SHP77 (cell line): ENCODE measurements around the gene MRPL9.
"Not testable (repeated sequence)": the region's sequence is repeated elsewhere in the genome, so short reads cannot be mapped to it uniquely, and the experiment has no call there.

ENCODE experiments used
- DNase-seq, 2 experiments: peaks; one replicate each; lab custom pipeline; 2025; lab: John Stamatoyannopoulos, UW

The MRPL9 gene

DNA sequence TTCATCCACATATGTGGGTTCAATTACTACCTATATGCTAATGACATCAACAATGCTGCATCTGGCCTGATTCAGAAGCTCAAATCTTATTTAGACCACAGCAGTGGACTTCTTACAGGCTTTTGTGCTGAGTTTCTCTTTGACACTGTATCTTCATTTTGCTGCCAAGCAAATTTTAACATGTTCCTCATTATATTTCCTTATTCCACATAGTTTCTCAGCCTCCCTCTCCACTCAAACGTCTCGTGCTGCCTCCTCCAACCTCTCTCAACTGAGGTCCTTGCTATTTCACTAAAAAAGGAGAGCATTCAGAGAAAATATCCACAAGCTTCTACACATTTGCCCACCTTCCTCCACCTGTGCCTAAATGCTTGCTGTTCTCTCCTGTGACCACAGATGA, 20.5 kb upstream of the MRPL9 start:
- no peak for DNase-seq

GRCh38 chr1:151782741-151783140, 19.4 kb upstream of the MRPL9 start:
- DNase-seq = no peak

DNA sequence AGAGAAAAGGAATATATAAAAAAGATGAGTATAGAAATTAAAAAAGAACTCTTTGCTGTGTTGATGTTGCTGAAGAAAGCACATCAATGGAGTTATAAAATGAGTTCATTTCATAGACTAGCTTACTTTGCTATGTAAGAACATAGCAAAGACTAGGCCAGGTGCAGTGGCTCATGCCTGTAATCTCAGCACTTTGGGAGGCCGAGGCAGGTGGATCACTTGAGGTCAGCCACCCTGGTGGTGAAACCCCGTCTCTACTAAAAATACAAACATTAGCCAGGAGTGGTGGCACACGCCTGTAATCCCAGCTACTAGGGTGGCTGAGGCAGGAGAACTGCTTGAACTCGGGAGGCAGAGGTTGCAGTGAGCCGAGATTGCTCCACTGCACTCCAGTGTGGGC, 18.7 kb upstream of the MRPL9 start:
- not testable (repeated sequence) for DNase-seq

DNA sequence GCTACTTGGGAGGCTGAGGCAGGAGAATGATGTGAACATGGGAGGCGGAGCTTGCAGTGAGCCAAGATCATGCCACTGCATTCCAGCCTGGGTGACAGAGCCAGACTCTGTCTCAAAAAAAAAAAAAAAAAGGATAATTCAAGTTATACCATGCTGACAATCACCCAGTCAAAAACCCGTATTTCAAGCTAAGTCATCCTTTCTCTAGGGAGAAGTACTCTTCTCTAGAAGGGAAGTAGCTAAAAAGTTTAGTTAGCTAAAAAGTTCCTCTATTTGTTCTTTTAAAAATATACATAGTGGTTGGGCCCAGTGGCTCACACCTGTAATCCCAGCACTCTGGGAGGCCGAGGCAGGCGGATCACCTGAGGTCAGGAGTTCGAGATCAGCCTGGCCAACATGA, 17.4 kb upstream of the MRPL9 start:
- DNase-seq = not testable (repeated sequence)

GRCh38 chr1:151779852-151780251, 16.6 kb upstream of the MRPL9 start:
- DNase-seq = no peak

GRCh38 chr1:151777317-151777716, 14.0 kb upstream of the MRPL9 start:
- DNase-seq = no peak

GRCh38 chr1:151776665-151777062, 13.4 kb upstream of the MRPL9 start:
- no peak for DNase-seq

- no peak for DNase-seq
Observed at GRCh38 chr1:151775894-151776664, 12.8 kb upstream of the MRPL9 start.

DNA sequence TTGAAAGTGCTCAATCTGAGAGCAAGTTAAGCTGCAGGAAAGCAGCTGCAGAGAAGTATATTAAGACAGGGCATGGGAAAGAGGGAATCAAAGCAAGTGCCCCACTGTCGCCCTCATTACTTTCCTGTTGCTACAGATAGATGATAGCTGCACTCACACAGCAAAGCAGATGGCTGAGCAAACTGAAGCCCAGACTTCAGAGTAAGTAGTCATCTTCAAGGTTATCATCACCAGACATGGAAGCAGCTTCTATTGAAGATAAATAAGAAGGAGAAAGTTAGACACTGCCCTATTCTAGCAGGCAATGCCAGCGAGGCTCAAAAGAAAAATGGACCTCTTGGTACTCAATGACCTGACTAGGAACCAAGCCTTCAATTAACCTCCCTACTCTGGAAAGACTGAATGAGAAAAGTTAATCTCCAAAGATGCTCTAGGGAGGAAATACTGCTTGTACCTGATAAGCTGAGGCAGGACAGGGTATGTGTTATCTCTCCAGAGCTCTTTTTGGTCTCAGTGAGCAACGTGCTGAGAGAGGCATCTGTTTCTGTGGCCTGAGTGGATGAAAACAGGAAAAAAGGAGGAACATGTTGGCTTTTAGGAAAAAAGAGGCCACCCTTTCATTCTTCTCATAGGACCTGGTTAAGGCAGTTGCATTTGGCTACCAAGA, 11.1 kb upstream of the MRPL9 start:
- DNase-seq = no peak

GRCh38 chr1:151773702-151774101, 10.4 kb upstream of the MRPL9 start:
- no peak for DNase-seq

- not testable (repeated sequence) for DNase-seq
Observed at GRCh38 chr1:151769270-151769669, 6.0 kb upstream of the MRPL9 start.

GRCh38 chr1:151768351-151769066, 5.2 kb upstream of the MRPL9 start:
- DNase-seq = not testable (repeated sequence)

- DNase-seq = no peak
Observed at GRCh38 chr1:151763990-151764389, 694 bp upstream of the MRPL9 start.

DNA sequence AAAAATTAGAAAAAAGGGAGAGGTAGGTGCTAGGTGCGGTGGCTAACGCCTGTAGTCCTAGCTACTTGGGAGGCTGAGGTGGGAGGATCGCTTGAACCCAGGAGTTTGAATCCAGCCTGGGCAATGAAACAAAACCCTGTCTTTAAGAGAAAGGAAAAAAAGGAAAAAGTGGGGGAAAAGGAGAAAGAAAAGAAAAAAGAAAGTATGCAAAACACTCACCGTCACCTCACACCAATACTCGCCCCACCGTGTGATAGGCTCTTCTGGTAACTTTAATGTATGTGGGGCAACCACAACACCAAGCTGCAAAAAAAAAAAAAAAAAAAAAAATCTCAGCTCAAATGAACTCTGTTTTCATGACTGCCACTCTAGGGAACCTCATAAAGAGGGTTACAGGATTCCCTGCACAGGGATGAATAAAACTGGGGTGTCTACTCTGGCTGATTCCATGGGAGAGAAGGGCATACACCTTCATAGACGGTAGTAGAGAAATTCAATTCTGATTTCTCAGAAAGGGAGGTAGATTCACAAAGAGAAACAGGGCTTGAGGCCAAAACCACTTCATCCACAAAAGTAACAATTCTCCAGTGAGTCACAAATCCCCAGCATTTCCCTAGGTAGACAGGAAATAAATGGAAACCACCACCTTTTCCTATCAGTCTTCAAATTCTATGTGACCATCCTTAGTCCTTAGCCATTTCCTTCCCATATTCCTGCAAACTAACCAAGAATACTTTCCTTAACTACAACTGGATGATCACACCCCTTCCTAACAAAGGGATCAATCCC, 2.5 kb downstream of the MRPL9 start:
- no peak for DNase-seq

DNA sequence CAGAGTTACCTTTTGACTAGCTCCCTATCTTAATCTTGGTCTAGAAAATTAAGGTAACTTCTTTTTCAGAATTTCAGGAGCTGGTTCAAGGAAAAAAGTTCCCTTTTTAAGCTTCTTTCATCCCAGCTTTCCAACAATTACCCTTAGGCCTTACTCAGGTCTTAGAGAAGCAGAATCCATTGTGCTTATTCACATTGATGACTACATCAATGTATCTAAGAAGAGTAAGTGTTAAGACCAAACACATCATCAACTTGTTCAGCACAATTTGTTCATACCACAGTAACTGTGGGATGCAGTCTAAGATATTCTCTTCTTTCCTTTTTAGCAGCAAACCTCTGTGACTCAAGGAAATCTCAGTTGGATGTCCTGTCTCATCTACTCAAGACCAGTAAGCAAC, 4.1 kb downstream of the MRPL9 start:
- DNase-seq = no peak

GRCh38 chr1:151756291-151756690, 7.0 kb downstream of the MRPL9 start:
- no peak for DNase-seq

- no peak for DNase-seq
Observed at GRCh38 chr1:151741516-151741915, 21.8 kb downstream of the MRPL9 start.

GRCh38 chr1:151739590-151740355, 23.5 kb downstream of the MRPL9 start:
- DNase-seq = no peak

DNA sequence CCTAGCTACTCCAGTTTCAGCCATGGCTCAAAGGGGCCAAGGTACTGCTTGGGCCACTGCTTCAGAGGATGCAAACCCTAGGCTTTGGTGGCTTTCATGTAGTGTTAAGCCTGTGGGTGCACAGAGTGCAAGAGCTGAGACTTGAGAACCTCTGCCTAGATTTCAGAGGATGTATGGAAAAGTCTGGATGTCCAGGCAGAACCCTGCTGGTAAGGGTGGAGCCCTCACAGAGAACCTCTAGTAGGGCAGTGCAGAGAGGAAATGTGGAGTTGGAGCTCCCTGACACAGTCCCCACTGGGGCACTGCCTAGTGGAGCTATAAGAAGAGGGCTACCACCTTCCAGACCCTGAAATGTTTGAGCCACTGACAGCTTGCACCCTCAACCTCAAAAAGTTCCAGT, 25.8 kb downstream of the MRPL9 start:
- no peak for DNase-seq

DNA sequence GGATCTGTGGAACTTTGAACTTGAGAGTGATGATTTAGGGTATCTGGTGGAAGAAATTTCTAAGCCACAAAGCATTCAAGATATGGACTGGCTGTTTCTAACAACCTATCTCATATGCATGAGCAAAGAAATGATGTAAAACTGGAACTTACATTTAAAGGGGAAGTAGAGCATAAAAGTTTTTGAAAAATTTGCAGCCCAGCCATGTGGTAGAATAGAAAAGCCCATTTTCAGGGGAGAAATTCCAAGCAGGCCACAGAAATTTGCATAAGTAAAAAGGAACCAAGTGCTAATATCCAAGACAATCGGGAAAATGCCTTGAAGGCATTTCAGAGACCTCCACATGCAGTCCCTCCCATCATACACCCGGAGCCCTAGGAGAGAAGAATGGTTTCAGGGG, 26.3 kb downstream of the MRPL9 start:
- DNase-seq = no peak

GRCh38 chr1:151733995-151734394, 29.3 kb downstream of the MRPL9 start:
- DNase-seq = not testable (repeated sequence)
